Measurements from ENCODE around the gene USH1C. TPM values are rescaled to one million over a fixed set of nuclear protein-coding genes. Genes with fewer than 3 reads are reported as not detected.

The USH1C gene
- total and polyA plus RNA-seq, 9 of the 15 experiments (the other 6 are each of a cell fraction or from before 2014, with no cell fraction given): 0.04 TPM; not detected in 8

DNA sequence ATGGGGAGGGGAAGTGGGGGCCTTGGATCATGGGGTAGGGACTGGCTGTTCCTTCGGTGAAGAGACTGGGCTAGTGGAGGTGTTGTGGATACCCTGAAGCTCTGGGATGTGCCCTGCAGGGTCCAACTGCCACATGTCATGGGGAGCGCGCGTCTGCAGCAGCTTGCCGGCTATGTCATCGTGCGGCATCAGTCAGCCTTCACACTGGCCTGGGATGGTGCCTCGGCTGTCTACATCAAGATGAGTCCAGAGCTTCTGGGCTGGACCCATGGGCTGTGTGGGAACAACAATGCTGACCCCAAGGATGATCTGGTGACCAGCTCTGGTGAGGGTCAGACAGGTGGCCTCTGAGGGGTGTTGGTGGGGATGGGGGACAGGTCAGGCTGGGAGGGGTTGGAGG is 12.8 kb upstream of the USH1C start:
- FAIRE-seq (no peak), DNase-seq (ENCODE audit: extremely low read depth in 1 of 4, low spot score in 3 of 4) (no peak), ATAC-seq (no peak)
- H3K4me3 ChIP-seq: no peak overlapping the region
- in situ Hi-C loops (cut with MboI): no loop called here
- H3K9me1 ChIP-seq (ENCODE audit: control insufficient read depth, insufficient read depth, low read length): no peaks in the 10 kb centered on the region
- H3K4me2 ChIP-seq (ENCODE audit: insufficient read depth, low read length): no peak overlapping the region
- H3K79me2 ChIP-seq (ENCODE audit: control insufficient read depth, insufficient read depth, low read length): no peaks in the 10 kb centered on the region
- intact Hi-C loops (cut with micrococcal nuclease): no loop called here
- TF ChIP-seq TRIM24 (IDR thresholded peaks at IDR 0.05): no peak
- no peak for TF ChIP-seq RNF2 (IDR thresholded peaks at IDR 0.05)
- no peak for TF ChIP-seq KDM1A (IDR thresholded peaks at IDR 0.05)
- no peak for TF ChIP-seq PHF8 (IDR thresholded peaks at IDR 0.05; ENCODE audit: borderline replicate concordance, low read length)
- TF ChIP-seq NR1H2 (CRISPR knock-in tag; IDR thresholded peaks at IDR 0.05): no peak
- no peak for TF ChIP-seq ZNF740 (CRISPR knock-in tag; IDR thresholded peaks at IDR 0.05)
- TF ChIP-seq ZNF740 (tag; IDR thresholded peaks at IDR 0.05): no peak
- TF ChIP-seq KDM5B (IDR thresholded peaks at IDR 0.05; ENCODE audit: insufficient replicate concordance, low read depth, low read length): no peak
- no peak for TF ChIP-seq ZNF449 (CRISPR knock-in tag; IDR thresholded peaks at IDR 0.05)
- TF ChIP-seq EZH2 (IDR thresholded peaks at IDR 0.05; ENCODE audit: borderline replicate concordance, low read depth, low read length): no peak
- no peak for TF ChIP-seq NR2C2 (CRISPR knock-in tag; IDR thresholded peaks at IDR 0.05)
- no peak for TF ChIP-seq NR2C2 (tag; IDR thresholded peaks at IDR 0.05)
- no peak for TF ChIP-seq ZFP30 (CRISPR knock-in tag; IDR thresholded peaks at IDR 0.05; ENCODE audit: borderline replicate concordance)
- TF ChIP-seq ESRRB (CRISPR knock-in tag; IDR thresholded peaks at IDR 0.05; ENCODE audit: borderline replicate concordance): no peak
- TF ChIP-seq, protein P1, sequence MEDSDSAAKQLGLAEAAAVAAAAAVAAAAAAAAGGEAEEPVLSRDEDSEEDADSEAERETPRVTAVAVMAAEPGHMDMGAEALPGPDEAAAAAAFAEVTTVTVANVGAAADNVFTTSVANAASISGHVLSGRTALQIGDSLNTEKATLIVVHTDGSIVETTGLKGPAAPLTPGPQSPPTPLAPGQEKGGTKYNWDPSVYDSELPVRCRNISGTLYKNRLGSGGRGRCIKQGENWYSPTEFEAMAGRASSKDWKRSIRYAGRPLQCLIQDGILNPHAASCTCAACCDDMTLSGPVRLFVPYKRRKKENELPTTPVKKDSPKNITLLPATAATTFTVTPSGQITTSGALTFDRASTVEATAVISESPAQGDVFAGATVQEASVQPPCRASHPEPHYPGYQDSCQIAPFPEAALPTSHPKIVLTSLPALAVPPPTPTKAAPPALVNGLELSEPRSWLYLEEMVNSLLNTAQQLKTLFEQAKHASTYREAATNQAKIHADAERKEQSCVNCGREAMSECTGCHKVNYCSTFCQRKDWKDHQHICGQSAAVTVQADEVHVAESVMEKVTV (CRISPR knock-in tag; IDR thresholded peaks at IDR 0.05): no peak
- no peak for TF ChIP-seq NUFIP1 (IDR thresholded peaks at IDR 0.05; ENCODE audit: partially characterized antibody)
- TF ChIP-seq SLC30A9 (CRISPR knock-in tag; IDR thresholded peaks at IDR 0.05): no peak
- no peak for TF ChIP-seq MAFK (IDR thresholded peaks at IDR 0.05; ENCODE audit: low read length)
- TF ChIP-seq ZNF324 (CRISPR knock-in tag; IDR thresholded peaks at IDR 0.05): no peak
- TF ChIP-seq DDX20 (tag; IDR thresholded peaks at IDR 0.05; ENCODE audit: low read depth): no peak
- TF ChIP-seq ATF1 (CRISPR knock-in tag; IDR thresholded peaks at IDR 0.05): no peak
- no peak for TF ChIP-seq ATF1 (tag; IDR thresholded peaks at IDR 0.05)
- no peak overlapping the region for H3K9ac ChIP-seq (ENCODE audit: insufficient read depth in 1 of 2, low read depth in 2 of 2, low read length in 2 of 2)
- no peaks in the 10 kb centered on the region for H3K36me3 ChIP-seq (ENCODE audit: control insufficient read depth, insufficient read depth, low read length)
- no peak overlapping the region for H2AFZ ChIP-seq (ENCODE audit: low read depth, low read length)
- H3K27me3 ChIP-seq (ENCODE audit: control insufficient read depth in 2 of 2, insufficient read depth in 2 of 2, low read length in 2 of 2): peaks cover 2 to 36% of the 10 kb centered on the region in 2 experiments; a peak in 2 of 5 replicates
- ChIA-PET POLR2A (interaction anchor here (0.6 to 0.8 kb wide), 2 partner anchors 14 to 789 kb away, joined by 3 to 5 read pairs; no protein-coding TSS in a partner anchor), CTCF (ENCODE audit: low intra/inter-chr PET ratio) (no interaction called here)
- 18% methylated on average over 8 of the region's 8 CpGs for WGBS (ENCODE audit: insufficient coverage, low coverage, missing lambda C conversion rate)
- H3K4me1 ChIP-seq (replicated peaks in 1 of 2; ENCODE audit: control insufficient read depth in 2 of 2, insufficient read depth in 2 of 2, low read length in 2 of 2): no peaks in the 10 kb centered on the region; a peak in 1 of 5 replicates
- BruUV-seq (replicated peaks): no TSS peak
- no peak overlapping the region for H3K27ac ChIP-seq (ENCODE audit: extremely low read depth, low read depth, low read length)
- peaks cover 11% of the 10 kb centered on the region; the same call in 1 of the 2 replicates for H4K20me1 ChIP-seq (replicated peaks; ENCODE audit: control insufficient read depth, insufficient read depth, low read length)
- H3K9me3 ChIP-seq (replicated peaks; ENCODE audit: control insufficient read depth, insufficient read depth, low read depth, low read length): no peaks in the 10 kb centered on the region
